NCI-H526 treated with DMSO at 0.1 percent for 48 hours (cell line): Measurements from ENCODE around the gene RPS15A.
"Not testable (repeated sequence)": the region's sequence is repeated elsewhere in the genome, so short reads cannot be mapped to it uniquely, and the experiment has no call there.

Source experiments
- DNase-seq: peaks from one replicate; lab custom pipeline; 2025; lab: John Stamatoyannopoulos, UW

The RPS15A gene

GRCh38 chr16:18796377-18796776, 6.2 kb upstream of the RPS15A start:
- DNase-seq, result no peak

- no peak for DNase-seq
Observed at GRCh38 chr16:18792836-18793433, 2.8 kb upstream of the RPS15A start.

- DNase-seq, result no peak
Observed at GRCh38 chr16:18789515-18789849, 652 bp downstream of the RPS15A start.

GRCh38 chr16:18788828-18789514, 1.2 kb downstream of the RPS15A start:
- DNase-seq, result no peak

GRCh38 chr16:18784917-18785623, 5.1 kb downstream of the RPS15A start:
- DNase-seq, result no peak

- no peak for DNase-seq
Observed at GRCh38 chr16:18783430-18784341, 6.4 kb downstream of the RPS15A start.

GRCh38 chr16:18782697-18783429, 7.3 kb downstream of the RPS15A start:
- no peak for DNase-seq

- not testable (repeated sequence) for DNase-seq
Observed at GRCh38 chr16:18781232-18781631, 8.9 kb downstream of the RPS15A start.

GRCh38 chr16:18780460-18781026, 9.6 kb downstream of the RPS15A start:
- not testable (repeated sequence) for DNase-seq

GRCh38 chr16:18777664-18778063, 12.5 kb downstream of the RPS15A start:
- not testable (repeated sequence) for DNase-seq

- not testable (repeated sequence) for DNase-seq
Observed at GRCh38 chr16:18776334-18776733, 13.8 kb downstream of the RPS15A start.

GRCh38 chr16:18774651-18775050, 15.5 kb downstream of the RPS15A start:
- DNase-seq, result not testable (repeated sequence)

- DNase-seq, result not testable (repeated sequence)
Observed at GRCh38 chr16:18772171-18772570, 18.0 kb downstream of the RPS15A start.

- DNase-seq, result not testable (repeated sequence)
Observed at GRCh38 chr16:18770336-18770962, 19.7 kb downstream of the RPS15A start.

GRCh38 chr16:18767217-18767616, 22.9 kb downstream of the RPS15A start:
- not testable (repeated sequence) for DNase-seq

- not testable (repeated sequence) for DNase-seq
Observed at GRCh38 chr16:18762713-18763112, 27.4 kb downstream of the RPS15A start.

- DNase-seq, result not testable (repeated sequence)
Observed at GRCh38 chr16:18759598-18760520, 30.3 kb downstream of the RPS15A start.

GRCh38 chr16:18757960-18758660, 32.0 kb downstream of the RPS15A start:
- DNase-seq, result not testable (repeated sequence)

- not testable (repeated sequence) for DNase-seq
Observed at GRCh38 chr16:18756639-18757038, 33.5 kb downstream of the RPS15A start.
